ENCODE measurements around the gene MNT.

MNT gene

GRCh38 chr17:2377659-2378058 is 23.2 kb downstream of the MNT start:
- Histone ChIP-seq H3K27ac (no peak overlapping the region), H3K4me3 (ENCODE audit: low read depth, low read length) (no peak overlapping the region), H3K36me3 (replicated peaks) (peaks cover 11% of the 10 kb centered on the region), H3K27me3 (replicated peaks) (no peaks in the 10 kb centered on the region)
- in situ Hi-C loops (cut with HindIII; ENCODE audit: low pct_ligation_motif_present, low sequenced_read_pairs), result no loop called here
- no peak for TF ChIP-seq CTCF (IDR thresholded peaks at IDR 0.05; ENCODE audit: low read depth, low read length, missing control alignments)
- no peak for DNase-seq

GRCh38 chr17:2376107-2376506 is 24.8 kb downstream of the MNT start:
- H3K27ac ChIP-seq, result no peak overlapping the region
- DNase-seq, result no peak
- H3K27me3 ChIP-seq (replicated peaks), result no peaks in the 10 kb centered on the region
- in situ Hi-C loops (cut with HindIII; ENCODE audit: low pct_ligation_motif_present, low sequenced_read_pairs), result no loop called here
- H3K4me3 ChIP-seq (ENCODE audit: low read depth, low read length), result no peak overlapping the region
- TF ChIP-seq CTCF (IDR thresholded peaks at IDR 0.05; ENCODE audit: low read depth, low read length, missing control alignments), result no peak
- H3K36me3 ChIP-seq (replicated peaks), result peaks cover 11% of the 10 kb centered on the region

- Histone ChIP-seq H3K27me3 (replicated peaks) (no peaks in the 10 kb centered on the region), H3K4me3 (ENCODE audit: low read depth, low read length) (no peak overlapping the region), H3K36me3 (replicated peaks) (peaks cover 11% of the 10 kb centered on the region), H3K27ac (no peak overlapping the region)
- TF ChIP-seq CTCF (IDR thresholded peaks at IDR 0.05; ENCODE audit: low read depth, low read length, missing control alignments), result no peak
- DNase-seq, result no peak
- in situ Hi-C loops (cut with HindIII; ENCODE audit: low pct_ligation_motif_present, low sequenced_read_pairs), result no loop called here
These were observed 25.5 kb downstream of the MNT start for GRCh38 chr17:2375406-2375805.

- H3K36me3 ChIP-seq (replicated peaks), result peaks cover 11% of the 10 kb centered on the region
These were observed 26.1 kb downstream of the MNT start for GRCh38 chr17:2374549-2375285.

GRCh38 chr17:2373179-2373578 is 27.7 kb downstream of the MNT start:
- Histone ChIP-seq H3K27me3 (replicated peaks) (no peaks in the 10 kb centered on the region), H3K4me3 (ENCODE audit: low read depth, low read length) (no peak overlapping the region), H3K36me3 (replicated peaks) (peaks cover 11% of the 10 kb centered on the region), H3K27ac (no peak overlapping the region)
- no peak for DNase-seq
- TF ChIP-seq CTCF (IDR thresholded peaks at IDR 0.05; ENCODE audit: low read depth, low read length, missing control alignments), result no peak
- in situ Hi-C loops (cut with HindIII; ENCODE audit: low pct_ligation_motif_present, low sequenced_read_pairs), result no loop called here

More at GRCh38 chr17:2374549-2375285, 26.1 kb downstream of the MNT start:
- Histone ChIP-seq H3K27me3 (replicated peaks) (no peaks in the 10 kb centered on the region), H3K27ac (no peak overlapping the region), H3K4me3 (ENCODE audit: low read depth, low read length) (no peak overlapping the region)
- no peak for TF ChIP-seq CTCF (IDR thresholded peaks at IDR 0.05; ENCODE audit: low read depth, low read length, missing control alignments)
- in situ Hi-C loops (cut with HindIII; ENCODE audit: low pct_ligation_motif_present, low sequenced_read_pairs), result no loop called here
- no peak for DNase-seq

GRCh38 chr17:2372681-2373080 is 28.2 kb downstream of the MNT start:
- in situ Hi-C loops (cut with HindIII; ENCODE audit: low pct_ligation_motif_present, low sequenced_read_pairs), result no loop called here
- H3K36me3 ChIP-seq (replicated peaks), result peaks cover 11% of the 10 kb centered on the region
- no peak overlapping the region for H3K27ac ChIP-seq
- no peaks in the 10 kb centered on the region for H3K27me3 ChIP-seq (replicated peaks)
- no peak for TF ChIP-seq CTCF (IDR thresholded peaks at IDR 0.05; ENCODE audit: low read depth, low read length, missing control alignments)
- H3K4me3 ChIP-seq (ENCODE audit: low read depth, low read length), result no peak overlapping the region
- DNase-seq, result no peak

All from brain microvascular endothelial cell (primary cell).